Fibroblast of peridontal ligament (primary cell): Measurements from ENCODE around the gene STARD10.

Experiments
- DNase-seq: peaks from one replicate; pipeline ENCODE4 v3.0.0-alpha.2; 2010; ENCODE audit errors: extremely low read depth

Gene STARD10

DNA sequence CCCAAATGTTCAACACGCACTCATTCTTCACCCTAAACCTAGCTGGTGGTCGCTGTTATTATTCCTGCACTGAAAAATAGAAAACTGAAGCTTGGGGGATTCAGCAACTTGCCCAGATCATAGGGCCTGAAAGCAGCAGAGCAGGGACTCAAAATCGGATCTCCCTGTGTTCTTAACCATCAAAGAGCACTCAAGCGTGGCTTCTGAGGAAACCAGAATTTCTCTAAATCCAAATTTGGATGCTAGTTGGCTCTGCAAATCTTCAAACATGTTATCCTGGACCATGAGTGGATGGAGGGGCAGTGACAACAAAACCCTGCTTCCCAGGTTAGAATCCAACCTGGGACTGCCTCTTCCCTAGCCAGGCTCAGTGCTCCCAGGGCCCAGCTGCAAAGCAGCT, 30.0 kb downstream of the STARD10 start:
- no peak for DNase-seq

DNA sequence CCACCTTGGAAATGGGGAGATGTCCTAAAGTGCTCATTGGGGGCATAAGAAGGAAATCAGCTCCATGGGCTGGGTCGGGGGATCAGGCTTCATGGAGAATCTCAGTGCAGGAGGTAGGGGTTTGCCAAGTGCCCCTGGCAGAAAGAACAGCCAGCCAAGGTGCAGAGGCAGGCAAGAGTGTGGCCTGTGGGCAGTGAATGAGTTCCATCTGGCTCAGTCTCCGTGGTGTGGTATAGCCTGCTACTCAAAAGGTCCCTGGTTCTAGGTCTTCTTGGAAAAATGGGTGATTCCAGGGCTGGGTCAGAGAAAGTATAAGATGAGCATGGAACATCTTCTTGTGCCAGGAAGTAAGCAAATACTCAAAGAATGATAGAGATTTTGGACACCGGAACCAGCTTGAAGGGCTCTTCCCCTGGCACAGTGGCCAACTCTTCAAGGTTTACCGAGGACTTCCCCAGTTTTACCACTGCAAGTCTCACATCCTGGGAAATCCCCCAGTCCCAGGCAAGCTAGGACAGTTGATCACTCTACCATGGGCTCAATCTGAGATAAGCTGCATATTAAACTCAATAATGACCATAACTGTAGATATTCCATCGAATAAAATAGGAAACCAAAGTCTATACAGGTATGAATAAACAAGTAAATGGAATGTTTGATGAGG, 31.1 kb downstream of the STARD10 start:
- DNase-seq = no peak

DNA sequence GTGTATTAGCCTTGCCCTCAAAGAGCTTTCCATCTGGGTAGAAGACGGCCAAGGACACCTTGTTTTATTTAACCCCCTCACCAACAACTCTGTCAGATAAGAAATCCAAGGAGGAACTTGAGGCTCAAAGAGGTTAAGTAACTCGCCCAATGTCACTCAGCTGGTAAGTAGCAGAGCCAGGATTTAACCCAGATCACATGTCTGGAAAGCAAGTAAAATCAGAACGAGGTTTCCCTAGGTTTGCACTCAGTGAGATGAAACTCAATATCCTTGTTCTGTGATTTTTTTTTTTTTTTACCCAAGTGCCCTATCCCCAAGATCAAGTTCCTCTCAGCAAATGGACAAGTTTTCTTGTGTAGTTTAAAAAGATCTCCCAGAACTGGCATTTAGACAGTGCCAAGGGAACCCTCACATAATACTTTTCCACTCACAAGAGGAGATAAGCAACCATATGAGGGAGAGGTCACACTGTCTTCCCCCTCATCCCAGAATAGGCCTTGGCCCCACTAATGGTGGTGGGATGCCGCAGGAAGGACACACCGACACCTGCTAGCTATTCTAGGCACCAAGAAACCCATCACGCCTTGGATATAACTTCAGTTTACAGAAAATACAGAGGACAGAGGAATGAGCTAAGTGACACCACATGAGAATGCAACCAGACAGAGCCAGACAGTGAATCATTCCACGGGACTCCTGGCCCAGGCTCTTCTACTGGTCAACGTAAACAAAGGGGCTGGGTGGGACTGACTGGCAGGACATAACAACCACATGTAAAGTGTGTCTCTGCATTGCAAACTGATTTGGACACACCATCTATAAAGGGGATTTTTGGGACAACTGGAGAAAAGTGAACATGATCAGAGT, 33.1 kb downstream of the STARD10 start:
- peak; percentile 60 for DNase-seq

- DNase-seq = no peak
These were observed 34.3 kb downstream of the STARD10 start for GRCh38 chr11:72759468-72759985.

- DNase-seq = peak; percentile 28
These were observed 35.0 kb downstream of the STARD10 start for GRCh38 chr11:72758690-72759389.

- DNase-seq = peak; percentile 15
These were observed 35.5 kb downstream of the STARD10 start for GRCh38 chr11:72758304-72758689.

GRCh38 chr11:72755713-72756285, 38.0 kb downstream of the STARD10 start:
- no peak for DNase-seq

GRCh38 chr11:72754544-72755155, 39.2 kb downstream of the STARD10 start:
- DNase-seq = no peak

GRCh38 chr11:72754149-72754543, 39.7 kb downstream of the STARD10 start:
- DNase-seq = no peak

GRCh38 chr11:72753341-72754148, 40.3 kb downstream of the STARD10 start:
- no peak for DNase-seq

DNA sequence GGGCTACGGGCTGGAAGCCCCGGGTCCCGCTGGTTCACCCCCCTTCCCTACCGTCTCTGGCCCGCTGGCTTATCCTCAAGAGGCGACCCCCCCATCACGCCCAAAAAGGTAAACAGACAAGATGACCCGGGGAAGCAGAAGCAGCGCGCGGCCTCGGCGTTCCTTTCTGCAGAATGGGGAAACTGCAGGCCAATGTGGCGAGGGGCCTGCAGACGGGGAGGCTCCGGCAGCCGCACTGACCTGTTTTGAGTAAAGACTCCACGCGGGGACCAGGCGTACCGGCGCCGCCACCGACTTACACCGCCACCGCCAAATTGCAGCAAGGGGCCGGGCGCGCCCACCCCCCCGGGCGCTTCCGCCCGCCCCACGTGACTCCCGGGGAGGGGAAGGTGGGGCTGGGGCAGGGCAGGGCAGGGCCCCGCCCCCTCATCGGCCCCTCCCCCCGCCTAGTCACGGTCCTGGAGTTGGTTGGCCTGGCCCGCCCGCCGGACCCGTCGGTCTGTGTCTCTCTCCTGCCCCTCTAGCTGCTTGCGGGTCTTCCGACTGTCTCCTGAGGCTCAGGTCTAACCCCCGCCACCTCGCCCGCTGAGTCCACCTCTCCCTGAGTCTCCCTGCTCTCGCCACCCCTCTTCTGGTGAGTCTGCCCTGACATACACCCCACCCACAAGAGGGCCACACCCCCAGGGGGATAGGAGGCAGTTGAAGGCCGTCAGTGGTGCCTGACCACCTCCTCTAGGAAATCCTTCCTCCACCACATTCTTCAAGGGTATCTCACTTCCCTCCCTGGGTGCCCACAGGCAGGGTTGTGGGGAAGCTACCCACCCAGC, 41.5 kb downstream of the STARD10 start, which contains the start of gene ARAP1:
TSS of gene ARAP1 (minus strand) at position 321 of the 827 bp plus-strand sequence. CDS start 25,280 bp downstream, outside the sequence.
- DNase-seq = peak; percentile 50

DNA sequence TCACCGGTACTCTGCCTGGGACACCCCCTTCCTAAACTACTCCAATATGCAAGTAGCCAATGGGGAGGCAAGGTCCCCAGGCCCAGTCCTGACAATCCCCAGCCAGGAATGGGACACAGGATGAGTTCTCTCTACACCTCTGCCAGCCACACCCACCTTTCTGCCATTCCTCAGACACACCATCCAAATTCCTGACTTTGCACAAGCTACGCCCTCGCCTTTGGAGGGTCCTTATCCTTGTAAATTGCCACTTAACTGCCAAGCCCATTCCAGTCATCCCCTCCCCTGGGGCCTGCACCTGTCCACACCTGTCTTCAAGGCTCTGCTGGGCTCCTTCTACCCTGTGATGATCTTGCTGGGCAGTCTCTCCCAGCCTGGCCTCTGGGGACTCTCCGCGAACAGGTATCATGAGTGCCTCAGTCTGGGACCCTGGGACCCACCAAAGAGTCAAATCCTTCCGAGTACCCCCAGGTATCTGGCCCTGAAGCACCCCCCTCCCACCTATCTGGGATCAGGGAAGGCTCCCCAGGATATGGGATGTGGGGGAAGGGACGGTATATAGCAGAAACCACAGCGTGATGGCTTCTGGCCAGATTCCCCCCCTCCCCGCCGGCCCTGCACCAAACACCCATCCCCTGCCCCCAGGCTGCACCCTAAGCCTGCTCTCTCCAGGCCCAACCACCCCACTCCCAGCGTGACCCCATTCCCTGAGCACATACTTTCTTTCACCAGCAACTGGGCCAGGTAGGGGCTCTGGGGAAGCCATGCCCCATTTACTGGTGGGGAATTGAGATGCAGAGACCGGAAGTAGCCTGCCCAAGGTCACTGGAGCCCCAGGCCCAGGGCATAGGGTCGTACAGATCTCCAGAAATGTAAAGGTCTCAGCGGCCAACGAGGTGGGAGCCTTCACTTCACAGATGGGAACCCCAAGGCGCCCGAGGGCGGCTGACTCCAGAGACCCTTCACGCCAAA, 42.4 kb downstream of the STARD10 start:
- no peak for DNase-seq

GRCh38 chr11:72750556-72751115, 43.2 kb downstream of the STARD10 start:
- DNase-seq = no peak

GRCh38 chr11:72750086-72750485, 43.8 kb downstream of the STARD10 start:
- DNase-seq = no peak

DNA sequence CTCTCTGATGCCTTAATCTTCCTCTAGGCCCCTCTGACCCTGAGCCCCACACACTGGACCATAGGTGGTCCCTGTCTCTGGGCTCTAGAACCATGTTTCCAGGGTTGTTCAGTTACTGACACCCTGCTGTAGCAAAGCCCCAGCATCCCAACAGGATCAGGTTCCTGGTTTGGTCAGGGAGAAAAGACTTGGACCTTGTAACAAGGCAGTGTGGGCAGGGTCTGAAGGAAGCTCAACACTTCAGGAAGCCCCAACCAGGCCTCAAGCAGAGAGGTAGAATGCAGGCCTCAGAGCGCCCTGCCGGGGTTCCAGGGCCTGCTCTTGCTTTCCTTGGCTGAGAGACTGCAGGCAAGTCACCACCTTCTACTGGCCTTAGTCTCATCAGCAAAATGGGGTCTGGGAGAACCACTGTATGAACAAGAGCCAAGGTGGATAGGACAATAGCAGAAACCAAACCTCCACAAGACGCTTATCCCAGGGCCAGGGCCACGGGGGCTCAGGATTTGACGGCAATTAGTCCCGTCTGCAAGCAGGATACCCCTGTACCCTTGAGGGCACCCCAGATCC, 46.5 kb downstream of the STARD10 start:
- no peak for DNase-seq

GRCh38 chr11:72746821-72747220, 47.0 kb downstream of the STARD10 start:
- DNase-seq = no peak

DNA sequence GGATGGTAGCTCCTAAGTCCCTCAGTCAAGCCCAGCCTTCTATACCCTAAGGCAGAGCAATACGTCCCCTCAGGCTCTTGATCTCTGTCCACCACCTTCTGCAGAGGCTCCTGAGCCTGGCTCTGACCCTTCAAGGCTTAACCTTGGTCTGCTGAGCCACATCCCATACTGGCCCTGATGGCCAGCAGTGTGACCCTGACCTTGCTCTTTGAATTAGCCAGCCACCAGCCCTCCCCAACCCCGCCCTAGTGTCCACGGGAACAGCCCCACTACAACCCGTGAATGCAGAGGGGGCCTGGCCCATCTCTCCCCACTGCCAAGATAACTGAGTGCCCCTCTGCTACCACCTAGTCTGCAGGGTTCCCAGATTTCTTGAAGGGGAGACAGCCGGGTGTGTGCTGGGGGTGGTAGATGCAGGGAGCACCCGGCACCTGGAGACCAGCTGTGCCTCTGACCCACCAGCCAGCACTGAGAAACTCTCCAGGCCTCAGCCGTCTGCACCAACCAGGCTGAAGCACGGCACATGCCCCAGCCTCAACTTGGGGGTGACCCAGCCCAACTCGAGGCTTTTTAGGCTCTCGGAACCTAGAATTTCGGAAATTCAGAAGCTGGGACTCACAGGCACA, 47.8 kb downstream of the STARD10 start:
- DNase-seq = no peak
